ENCODE results near the gene GRM1.

DNA sequence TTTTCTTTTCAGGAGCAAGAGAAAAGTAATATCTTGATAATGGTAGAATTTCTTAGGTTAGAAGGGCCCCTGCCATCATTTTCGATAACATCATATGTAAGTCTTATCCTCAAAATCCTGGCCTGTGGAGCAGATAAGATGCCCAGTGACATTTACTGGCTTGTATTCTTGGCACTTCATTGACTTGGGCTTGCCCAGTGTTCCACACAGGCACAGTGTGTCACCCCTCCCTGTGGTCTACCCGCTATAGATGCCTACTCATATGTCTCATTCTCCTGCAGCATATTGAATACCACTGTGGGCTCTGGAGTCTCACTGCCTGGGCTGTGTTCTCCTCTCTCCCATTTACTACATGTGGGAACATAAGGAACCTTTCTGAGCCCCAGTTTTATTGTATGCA, 105.0 kb downstream of the GRM1 start:
- TF ChIP-seq, protein P1, sequence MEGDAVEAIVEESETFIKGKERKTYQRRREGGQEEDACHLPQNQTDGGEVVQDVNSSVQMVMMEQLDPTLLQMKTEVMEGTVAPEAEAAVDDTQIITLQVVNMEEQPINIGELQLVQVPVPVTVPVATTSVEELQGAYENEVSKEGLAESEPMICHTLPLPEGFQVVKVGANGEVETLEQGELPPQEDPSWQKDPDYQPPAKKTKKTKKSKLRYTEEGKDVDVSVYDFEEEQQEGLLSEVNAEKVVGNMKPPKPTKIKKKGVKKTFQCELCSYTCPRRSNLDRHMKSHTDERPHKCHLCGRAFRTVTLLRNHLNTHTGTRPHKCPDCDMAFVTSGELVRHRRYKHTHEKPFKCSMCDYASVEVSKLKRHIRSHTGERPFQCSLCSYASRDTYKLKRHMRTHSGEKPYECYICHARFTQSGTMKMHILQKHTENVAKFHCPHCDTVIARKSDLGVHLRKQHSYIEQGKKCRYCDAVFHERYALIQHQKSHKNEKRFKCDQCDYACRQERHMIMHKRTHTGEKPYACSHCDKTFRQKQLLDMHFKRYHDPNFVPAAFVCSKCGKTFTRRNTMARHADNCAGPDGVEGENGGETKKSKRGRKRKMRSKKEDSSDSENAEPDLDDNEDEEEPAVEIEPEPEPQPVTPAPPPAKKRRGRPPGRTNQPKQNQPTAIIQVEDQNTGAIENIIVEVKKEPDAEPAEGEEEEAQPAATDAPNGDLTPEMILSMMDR (IDR thresholded peaks at IDR 0.05; ENCODE audit: low read depth, low read length, poor library complexity, severe bottlenecking) = no peak
- no peak for TF ChIP-seq EZH2phosphoT487 (IDR thresholded peaks at IDR 0.05; ENCODE audit: borderline replicate concordance, low read length)

Measured in DOHH2 (cell line).